GM12801 (cell line): ENCODE data around the gene KRT71.

Source experiments
- TF ChIP-seq, protein P1 (sequence below): IDR thresholded peaks from one replicate; pipeline ENCODE4 v1.5.1; 2011; ENCODE audit warnings: control low read depth; ENCODE audit not compliant: insufficient read length; ENCODE audit errors: extremely low read depth

Gene KRT71

DNA sequence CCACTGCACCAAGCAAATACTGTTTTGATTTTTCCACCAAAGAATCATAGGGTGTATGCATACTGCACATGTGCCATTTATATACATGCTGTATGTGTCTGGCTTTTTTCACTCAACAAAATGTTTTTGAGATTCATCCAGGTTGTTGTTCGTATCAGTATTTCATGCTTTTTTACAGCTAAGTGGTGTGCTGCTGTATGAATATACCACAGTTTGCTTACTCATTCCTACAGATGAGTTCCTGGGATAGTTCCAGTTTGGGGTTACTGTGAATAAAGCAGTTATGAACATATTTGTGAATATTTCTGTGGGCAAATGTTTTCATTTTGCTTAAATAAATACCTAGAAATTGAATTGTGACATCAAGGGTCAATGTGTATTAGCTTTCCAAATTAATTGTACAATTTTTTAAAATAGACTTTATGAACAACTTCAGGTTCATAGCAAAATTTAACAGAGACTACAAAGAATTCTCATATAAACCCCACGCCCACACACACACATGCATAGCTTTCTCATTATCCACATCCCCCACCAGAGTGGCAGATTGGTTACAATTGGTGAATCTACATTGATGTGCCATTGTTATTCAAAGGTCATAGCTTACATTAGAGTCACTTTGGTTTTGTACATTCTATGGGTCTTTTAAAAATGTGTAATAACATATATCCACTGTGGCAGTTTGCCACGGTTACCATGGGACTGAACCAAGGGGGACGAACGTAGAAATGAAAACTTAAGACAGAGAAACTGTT, 53.0 kb downstream of the KRT71 start:
- TF ChIP-seq, protein P1, sequence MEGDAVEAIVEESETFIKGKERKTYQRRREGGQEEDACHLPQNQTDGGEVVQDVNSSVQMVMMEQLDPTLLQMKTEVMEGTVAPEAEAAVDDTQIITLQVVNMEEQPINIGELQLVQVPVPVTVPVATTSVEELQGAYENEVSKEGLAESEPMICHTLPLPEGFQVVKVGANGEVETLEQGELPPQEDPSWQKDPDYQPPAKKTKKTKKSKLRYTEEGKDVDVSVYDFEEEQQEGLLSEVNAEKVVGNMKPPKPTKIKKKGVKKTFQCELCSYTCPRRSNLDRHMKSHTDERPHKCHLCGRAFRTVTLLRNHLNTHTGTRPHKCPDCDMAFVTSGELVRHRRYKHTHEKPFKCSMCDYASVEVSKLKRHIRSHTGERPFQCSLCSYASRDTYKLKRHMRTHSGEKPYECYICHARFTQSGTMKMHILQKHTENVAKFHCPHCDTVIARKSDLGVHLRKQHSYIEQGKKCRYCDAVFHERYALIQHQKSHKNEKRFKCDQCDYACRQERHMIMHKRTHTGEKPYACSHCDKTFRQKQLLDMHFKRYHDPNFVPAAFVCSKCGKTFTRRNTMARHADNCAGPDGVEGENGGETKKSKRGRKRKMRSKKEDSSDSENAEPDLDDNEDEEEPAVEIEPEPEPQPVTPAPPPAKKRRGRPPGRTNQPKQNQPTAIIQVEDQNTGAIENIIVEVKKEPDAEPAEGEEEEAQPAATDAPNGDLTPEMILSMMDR: no peak

DNA sequence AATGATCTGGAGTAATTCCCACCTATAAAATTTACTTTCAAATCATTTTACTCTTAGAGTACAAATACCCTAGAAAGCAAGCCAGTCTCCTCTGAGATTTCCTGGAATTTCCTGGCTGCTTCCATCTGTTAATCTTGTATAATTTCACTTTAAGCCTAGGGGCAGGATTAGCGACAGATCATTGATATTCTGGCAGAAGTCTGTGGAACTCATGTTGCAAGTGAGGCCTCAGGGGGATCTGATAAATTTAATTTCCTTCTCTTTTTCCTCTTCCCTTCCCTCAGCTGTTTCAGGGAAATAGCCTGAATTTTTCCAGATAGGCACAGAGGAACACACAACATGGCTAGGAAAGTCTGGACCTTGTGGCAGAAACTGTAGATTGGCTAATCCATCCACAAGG, 54.0 kb downstream of the KRT71 start:
- TF ChIP-seq, protein P1: no peak

DNA sequence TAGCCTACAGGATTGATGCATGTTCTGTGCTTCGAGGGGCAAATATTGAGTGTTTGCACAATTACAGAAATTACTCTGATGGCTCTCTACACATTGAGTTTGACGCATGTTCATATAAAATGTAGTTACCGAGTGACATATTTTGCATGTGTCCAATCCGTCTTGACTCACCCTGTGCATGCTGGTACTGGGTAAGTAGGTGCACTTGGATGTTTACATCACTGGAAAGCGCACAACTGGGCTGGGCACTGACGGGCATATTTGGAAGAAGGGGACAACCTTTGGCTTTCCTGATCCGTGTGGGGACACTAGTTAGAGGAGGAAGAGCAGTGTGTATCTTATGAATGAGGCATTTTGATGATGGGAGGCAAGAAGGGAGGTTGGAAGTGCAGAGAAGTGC, 55.0 kb downstream of the KRT71 start:
- TF ChIP-seq, protein P1: no peak

DNA sequence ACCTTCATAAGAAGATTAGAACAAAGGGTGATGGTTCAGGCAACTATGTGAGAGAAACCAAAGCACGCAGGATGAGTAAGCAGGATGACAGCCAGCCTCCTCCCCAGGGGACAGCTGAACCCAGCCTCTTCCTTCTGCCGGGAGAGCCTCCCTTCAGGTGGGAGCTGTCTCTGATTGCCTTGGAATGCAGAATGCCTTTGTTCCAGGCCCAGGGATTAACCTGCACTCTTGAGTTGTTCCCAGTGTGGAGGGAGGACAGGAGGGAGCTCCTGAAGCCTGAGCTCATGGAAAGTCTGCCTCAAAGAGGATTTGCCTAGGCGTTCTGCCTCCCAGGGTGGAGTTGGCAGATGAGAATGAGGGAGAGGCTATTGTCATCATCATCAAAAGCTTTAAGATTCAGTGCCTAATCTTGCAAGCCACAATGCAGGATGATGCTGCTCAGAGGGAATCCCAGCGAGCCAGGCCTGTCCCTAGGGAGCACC, 56.3 kb downstream of the KRT71 start:
- TF ChIP-seq, protein P1: no peak

DNA sequence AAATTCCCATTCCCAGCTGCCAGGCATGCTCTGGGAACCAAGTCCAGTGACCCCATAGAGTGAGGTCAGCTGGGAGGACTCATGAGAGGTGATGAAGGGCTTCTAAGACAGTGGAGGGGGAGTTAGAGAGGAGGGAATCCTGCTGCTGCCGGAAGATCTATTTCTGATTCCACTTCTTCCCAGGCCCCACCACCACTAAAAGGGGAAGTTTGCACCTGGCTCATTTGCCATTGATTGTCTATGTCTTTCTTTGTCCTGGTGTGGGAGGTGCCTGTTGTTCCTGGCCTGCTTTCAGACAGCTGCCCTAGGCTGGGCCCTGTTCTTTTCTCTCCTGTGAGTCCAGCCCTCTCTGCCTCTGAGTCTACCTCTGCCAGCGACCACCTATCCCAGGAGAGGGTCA, 56.9 kb downstream of the KRT71 start:
- TF ChIP-seq, protein P1: no peak

DNA sequence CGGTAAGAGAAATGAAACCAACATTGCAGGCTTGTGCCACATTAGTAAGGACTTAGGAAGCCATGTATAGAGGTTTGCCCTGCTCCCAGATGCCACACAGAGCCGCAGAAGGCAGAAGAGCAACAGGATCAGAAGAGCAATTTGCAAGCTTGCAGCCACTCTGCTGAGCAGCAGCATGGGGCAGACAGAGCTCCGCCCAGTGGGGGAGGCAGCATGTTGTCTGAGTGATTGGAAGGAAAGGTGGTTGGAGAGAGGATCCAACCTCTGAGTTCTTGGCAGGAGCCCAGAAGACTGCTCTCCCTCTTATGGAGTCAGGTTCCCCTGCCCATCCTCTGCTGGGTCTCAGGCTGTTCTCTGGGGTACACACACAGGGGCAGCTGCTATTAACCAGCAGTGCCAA, 57.6 kb downstream of the KRT71 start:
- TF ChIP-seq, protein P1: no peak

DNA sequence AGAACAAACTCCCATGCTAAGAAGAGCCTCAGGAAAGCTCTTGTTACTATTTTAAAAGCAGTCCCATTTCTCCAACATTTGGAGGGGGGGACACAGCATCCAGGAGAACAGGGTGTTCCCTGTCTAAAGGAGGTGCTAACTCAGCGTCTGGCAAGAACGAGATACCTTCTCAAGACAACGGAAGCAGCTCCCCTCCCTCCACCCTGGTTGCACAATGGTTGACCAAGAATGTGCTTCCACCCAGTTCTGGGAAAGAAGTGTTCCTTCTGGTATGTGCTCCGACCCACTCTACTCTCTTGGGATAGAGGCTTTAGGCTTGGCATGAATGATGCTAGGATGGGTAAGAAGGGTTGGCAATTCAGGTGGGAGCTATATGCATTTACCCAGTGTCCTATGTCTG, 58.4 kb downstream of the KRT71 start:
- TF ChIP-seq, protein P1: no peak

DNA sequence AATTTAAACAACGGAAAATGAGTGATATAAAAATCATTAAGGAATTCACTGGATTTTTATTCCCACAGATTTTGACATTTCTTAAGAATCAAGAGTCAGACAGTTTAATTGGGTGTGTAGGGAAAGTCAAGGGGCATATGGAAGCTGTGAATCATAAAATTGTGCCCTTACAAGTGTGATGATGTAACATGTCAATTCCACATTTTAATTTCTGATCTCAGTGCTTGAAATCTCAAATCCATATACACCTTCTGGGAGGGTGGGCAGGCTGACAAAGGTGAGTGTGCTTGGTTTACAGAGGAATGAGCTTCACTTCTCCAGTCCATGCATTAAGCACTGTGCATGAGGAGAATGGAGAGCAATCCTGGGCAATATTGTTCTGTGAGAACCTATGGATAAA, 58.8 kb downstream of the KRT71 start:
- TF ChIP-seq, protein P1: no peak
